ENCODE data around the gene CEP85L.

The CEP85L gene

DNA sequence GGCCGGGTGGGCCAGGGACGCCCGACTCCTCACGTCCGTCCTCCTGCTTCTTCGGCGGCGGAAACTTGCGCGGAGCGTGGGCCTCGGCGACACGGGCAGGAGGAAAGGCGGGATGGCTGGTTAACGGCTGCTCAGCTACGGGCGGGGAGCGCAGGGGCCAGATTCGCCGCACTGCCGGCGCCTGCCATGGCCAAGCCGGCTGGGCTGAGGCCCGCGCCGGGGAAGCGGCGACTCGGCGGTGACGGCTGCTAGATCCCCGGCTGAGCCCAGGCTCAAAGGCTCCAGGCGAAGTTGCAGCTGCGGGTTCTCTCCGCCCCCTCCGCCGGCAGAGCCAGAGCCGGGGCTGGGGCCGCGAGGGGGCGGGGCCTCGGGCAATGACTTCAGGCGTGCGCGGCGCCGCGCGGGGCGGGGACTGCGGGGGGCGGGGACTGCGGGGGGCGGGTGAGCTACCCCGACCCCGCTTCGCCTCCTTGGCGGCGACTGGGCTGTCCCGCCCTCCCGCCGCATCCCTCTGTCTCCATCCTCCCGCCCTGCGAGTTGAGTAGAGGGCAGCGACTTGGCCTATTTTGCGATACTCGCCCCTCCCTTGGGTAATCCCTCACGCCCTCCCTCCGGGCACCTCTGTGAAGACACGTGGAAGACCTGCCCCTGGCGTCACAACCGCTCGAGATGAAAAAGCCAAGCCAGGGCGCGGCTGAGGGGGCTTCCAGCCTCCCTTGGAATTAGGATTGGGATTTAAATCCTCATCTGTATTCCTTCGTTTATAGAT lies at the start of gene CEP85L:
Gene CEP85L (minus strand): TSS at position 310 of the 769 bp plus-strand sequence. CDS start 322 bp downstream, outside the sequence.
- peak; percentile 81 for DNase-seq (ENCODE audit: low read depth)

DNA sequence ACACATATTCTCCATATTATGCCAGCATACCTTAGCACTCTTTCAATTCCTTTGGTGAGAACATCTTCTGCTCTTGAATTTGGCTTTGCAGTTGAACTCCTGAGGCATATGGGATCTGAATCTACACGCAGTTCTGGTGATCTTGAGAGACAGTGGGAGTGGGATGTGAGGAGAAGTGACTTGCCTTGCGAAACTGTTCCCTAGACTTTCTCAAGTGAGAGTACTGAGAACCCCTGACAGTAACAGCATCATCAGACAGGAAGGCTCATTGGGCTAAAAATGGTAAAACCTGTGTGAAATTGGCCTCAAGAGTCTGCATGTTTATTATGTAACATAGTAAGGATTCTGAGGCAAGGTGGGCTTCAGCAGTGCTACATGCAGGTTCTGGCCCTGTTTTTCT lies 49.1 kb upstream of the CEP85L start:
- no peak for DNase-seq (ENCODE audit: low read depth)

DNA sequence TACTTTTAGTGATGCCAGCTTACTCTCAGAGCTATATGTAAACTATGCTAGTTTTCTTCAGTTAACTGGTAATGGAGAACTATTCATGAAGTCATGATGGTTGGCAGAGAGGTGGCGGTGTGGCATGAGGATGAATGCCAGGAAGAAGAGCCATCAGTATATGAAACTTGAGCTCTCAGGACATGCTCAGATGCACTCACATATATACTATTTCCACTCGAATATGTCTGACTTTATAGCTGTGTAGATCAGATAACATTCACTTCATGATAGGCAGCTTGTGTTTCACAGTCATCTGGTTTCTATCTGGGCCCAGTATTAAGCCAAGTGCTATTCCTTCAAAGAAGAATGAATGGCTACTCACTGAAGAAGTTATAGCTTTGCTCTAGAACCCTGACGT lies 46.2 kb upstream of the CEP85L start:
- DNase-seq (ENCODE audit: low read depth), result no peak

- no peak for DNase-seq (ENCODE audit: low read depth)
Observed at GRCh38 chr6:118696271-118696670, 44.9 kb upstream of the CEP85L start.

DNA sequence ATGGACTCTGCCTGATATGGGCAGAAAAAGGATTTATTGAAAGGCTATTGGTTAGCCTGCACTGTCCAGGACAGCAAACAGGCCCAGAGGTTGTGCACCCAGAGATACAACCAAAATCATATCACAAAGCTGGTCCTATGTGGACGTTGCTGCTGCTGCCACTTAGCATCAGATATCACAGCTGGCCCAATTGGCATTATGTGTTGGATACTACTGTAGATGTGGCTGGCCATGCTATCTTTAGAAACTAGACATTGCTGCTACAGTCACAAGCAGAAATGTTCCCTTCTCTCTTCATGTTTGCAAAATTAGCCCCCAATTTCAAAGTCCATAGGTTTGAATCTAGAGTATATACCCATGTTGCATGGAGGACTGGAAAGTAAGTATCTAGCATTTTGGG lies 42.2 kb upstream of the CEP85L start:
- DNase-seq (ENCODE audit: low read depth), result no peak

- DNase-seq (ENCODE audit: low read depth), result no peak
Observed at GRCh38 chr6:118685823-118686449, 34.5 kb upstream of the CEP85L start.

DNA sequence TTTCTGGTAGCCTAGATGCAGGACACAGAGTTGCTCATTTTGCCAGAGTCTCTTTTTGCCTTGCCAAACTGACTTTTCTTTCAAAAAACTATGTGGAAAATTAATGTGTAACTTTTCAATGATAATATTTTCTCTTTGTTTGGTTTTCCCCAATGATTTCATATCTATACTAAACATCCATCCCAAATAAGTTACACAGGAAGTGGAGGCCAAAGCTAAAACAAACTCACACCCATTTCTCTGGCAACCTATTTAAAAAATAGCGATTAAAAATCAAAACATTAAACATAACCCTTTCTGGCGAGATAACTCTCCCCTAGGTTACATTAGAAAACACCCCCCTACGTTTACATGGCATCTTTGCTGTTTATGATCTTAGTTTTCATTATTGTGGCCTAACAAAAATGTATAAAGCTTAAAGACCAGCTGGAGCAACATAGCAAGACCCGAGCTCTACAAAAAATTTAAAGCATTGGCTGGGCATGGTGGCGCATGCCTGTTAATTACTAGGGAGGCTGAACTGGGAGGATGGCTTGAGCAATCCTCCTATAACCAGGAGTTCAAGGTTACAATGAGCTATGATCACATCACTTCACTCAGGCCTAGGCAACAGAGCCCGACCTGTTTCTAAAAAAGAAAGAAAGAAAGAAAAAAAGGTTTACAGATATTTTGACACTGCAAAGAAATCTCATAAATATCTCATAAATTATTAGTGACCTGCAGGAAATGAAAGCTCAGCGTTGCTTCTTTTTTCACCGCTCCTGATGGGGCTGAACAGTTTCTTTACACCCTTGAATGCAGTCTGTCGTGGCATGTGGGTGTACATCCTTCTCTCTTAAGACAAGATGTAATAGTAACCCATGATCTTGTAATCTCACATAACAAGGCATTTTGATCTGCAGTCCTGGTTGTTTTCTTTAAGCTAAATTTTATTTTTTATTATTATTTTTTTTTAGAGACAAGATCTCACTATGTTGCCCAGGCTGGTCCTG lies 32.8 kb upstream of the CEP85L start:
- no peak for DNase-seq (ENCODE audit: low read depth)

DNA sequence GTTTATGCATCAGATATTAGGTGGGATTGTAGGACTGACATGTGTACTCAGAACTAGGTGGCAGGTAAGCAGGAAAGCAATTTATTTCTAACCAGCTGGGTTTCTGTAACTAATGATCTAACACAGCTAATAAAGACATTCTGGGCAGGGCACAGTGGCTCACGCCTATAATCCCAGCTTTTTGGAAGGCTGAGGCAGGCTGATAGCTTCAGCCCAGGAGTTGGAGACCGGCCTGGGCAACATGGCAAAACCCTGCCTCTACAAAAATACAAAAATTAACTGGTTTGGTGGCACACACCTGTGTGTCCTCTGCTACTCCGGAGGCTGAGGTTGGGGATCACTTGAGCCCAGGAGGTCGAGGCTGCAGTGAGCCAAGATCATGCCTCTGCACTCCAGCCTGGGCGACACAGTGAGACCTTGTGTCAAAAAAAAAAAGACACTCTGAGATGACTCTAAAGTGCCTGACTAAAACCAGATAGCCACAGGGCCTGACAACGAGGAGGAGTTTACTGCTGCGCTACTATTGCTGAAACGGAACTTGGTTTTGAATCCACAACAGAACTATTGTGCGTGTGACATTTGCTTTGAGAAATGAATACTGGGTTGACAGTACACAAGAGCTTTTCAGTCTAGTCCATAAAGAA lies 29.2 kb upstream of the CEP85L start:
- no peak for DNase-seq (ENCODE audit: low read depth)

DNA sequence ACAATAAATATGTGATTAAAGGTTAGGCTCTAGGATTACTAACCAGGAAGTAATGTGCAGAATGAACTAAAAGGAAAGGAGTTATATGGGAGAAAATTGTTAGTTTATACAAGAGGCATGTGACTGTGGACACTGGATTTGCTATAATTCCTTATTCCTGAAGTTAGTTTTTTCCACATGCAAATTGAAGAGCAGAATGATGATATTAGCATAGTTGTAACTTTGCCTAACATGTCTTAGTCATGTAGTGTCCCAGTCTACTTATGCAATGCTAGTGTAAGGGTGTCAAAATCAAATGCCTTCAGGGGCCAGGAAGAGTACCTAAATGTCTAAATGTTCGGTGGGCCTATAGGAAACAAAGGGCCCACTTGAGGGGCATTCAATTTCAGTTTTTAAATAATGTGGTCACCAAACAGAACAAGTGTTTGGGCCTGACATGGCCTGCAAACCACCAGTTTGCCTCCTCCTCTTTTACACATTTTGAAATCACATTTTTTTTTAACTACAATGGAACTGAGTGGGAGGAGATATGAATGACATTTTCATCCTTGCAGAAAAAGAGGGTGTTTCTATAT lies 28.0 kb upstream of the CEP85L start:
- DNase-seq (ENCODE audit: low read depth), result peak; percentile 14

DNA sequence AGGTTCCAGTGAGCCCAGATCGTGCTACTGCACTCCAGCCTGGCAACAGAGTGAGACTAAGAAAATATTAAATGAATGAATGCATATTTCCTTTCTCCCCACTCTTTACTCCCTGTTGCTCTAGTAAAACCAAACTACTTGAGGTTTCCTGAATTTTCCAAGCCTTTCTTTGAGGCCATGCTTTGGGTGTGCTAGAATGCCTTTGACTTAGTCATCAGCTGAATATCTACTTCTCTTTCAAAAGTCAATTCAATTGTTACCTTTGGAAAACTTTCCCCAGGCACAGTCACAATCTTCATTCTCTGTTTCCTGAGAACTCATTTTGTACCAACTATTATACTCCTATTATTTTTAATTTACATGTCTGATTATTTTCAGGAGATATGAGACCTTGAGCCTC lies 27.5 kb upstream of the CEP85L start:
- no peak for DNase-seq (ENCODE audit: low read depth)

DNA sequence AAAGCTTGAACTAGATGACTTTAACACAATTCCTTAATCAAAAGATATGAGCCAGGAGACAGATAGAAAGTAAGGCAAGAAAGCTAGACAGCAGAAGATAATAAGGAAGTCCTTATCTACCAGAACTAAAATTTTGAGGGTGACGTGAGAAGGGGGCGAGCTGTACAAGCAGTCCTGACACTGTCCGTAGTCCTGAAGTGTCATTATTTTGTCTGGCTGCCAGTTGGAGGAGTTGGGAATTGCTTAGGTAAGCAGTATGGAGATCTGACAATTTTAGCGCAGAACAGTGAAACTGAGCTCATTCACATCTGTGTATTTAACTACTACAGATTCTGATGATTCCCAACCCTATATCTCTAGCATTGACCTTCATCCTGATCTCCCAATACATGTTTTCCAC lies 25.8 kb upstream of the CEP85L start:
- no peak for DNase-seq (ENCODE audit: low read depth)

- DNase-seq (ENCODE audit: low read depth), result no peak
Observed at GRCh38 chr6:118675225-118675624, 23.8 kb upstream of the CEP85L start.

DNA sequence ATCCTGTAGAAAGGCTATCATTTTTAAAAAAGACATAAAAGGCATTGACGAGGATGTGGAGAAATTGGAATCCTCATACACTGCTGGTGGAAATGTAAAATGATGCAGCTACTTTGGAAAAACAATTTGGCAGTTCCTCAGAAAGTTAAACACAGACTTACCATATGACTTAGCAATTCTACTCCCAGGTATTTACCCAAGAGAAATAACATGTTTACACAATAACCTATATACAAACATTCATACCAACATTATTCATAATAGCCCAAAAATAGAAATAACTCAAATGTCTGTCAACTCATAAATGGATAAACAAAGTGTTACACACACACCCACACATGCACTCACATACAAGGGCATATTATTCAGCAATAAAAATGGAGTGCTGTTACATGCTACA lies 23.4 kb upstream of the CEP85L start:
- no peak for DNase-seq (ENCODE audit: low read depth)

- no peak for DNase-seq (ENCODE audit: low read depth)
Observed at GRCh38 chr6:118672678-118673077, 21.3 kb upstream of the CEP85L start.

- no peak for DNase-seq (ENCODE audit: low read depth)
Observed at GRCh38 chr6:118669561-118669960, 18.2 kb upstream of the CEP85L start.

DNA sequence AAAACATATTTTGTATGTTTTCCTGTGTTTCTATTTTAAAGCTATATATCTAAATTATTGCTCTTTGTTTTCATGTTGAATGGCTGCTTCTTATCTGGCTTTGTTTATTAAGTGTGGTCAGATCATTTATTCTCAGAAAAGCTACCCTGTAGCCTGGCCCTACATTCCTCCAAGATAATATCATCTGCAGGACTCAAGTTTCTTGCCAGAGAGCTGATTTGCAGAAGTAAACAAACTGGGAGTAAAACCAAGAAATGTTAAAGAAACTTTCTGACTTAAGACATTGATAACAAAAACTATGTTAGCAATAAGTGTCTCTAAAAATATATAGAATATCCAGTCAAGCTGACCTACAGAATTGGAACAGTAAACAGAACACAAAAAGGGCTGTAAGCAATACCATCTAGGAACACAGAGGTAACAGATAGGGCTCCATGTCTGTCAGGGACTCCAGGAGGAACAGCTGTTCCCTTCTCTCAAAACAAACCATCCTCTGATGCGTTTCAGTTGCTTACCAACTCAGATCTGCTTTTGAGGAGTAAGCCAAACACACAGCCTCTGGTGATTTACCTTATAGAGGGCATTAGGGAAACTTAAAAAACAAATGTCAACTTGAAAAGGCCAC lies 17.5 kb upstream of the CEP85L start:
- DNase-seq (ENCODE audit: low read depth), result no peak

DNA sequence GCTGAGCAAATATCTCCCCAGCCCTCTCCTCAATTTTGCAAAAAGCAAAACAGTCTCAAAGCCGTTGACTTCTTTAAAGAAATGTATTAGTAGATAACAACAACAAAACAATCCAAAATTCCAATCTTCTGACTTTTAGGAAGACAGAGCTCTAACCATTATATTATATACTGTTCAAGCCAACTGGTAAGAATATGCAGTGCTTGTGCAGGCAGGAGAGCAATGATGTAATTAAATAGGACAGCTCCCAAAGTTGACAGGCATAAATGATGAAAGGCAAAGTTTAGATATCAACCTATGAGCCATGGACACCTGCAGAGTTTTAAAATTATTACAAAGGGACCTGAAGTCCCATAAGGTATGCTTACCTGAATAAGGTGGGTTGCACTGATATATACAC lies 16.6 kb upstream of the CEP85L start:
- DNase-seq (ENCODE audit: low read depth), result no peak

GRCh38 chr6:118665011-118665410 lies 13.6 kb upstream of the CEP85L start:
- no peak for DNase-seq (ENCODE audit: low read depth)

- DNase-seq (ENCODE audit: low read depth), result no peak
Observed at GRCh38 chr6:118663993-118664985, 12.9 kb upstream of the CEP85L start.

DNA sequence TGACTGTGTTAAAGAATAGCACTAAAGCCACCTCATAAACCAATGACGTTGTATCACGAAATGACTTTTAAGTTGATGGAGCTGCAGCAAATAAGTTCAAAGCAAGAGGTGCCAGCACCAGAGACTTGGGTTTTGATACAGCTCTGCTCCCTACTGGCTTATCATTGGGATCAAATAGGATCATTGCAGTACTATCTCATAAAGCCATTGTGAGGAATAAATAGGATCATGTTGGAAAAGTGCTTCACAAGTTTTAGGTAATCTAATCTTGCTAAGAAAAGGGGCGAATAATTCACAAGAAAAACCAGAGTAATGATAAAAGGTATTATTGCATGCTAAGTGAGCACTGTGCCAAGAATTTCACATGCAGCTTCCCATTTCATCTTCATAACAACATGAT lies 10.4 kb upstream of the CEP85L start:
- no peak for DNase-seq (ENCODE audit: low read depth)

Measured in stromal cell of bone marrow (primary cell).